Measurements from ENCODE around the gene ANOS1.
A peak's percentile ranks its signal among the peaks of the same experiment; 100 is the strongest.

ANOS1 gene

DNA sequence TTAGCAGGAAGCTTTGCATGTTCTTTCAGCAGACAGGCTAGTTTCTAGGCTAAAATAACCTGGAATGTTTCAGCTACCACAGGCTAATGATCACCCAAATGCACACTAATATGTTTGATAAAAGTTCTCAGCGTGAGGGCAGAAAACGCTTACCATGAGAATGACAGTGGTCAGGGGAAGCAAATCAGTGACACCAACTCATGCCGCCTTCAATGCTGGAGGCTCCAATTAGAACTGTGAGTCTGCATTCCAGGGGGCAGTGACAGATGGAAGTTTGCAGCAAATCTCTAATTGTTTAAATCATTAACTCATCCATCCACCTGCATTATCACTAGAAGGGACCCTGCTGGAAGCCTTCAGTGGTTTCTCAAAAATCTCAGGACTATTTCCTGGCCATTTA lies 43.2 kb downstream of the ANOS1 start:
- no peak for DNase-seq (ENCODE audit: low spot score)
- TF ChIP-seq, protein P1, sequence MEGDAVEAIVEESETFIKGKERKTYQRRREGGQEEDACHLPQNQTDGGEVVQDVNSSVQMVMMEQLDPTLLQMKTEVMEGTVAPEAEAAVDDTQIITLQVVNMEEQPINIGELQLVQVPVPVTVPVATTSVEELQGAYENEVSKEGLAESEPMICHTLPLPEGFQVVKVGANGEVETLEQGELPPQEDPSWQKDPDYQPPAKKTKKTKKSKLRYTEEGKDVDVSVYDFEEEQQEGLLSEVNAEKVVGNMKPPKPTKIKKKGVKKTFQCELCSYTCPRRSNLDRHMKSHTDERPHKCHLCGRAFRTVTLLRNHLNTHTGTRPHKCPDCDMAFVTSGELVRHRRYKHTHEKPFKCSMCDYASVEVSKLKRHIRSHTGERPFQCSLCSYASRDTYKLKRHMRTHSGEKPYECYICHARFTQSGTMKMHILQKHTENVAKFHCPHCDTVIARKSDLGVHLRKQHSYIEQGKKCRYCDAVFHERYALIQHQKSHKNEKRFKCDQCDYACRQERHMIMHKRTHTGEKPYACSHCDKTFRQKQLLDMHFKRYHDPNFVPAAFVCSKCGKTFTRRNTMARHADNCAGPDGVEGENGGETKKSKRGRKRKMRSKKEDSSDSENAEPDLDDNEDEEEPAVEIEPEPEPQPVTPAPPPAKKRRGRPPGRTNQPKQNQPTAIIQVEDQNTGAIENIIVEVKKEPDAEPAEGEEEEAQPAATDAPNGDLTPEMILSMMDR (IDR thresholded peaks at IDR 0.05) = no peak
- Histone ChIP-seq H3K27ac (no peak overlapping the region), H3K4me3 (no peak overlapping the region)

DNA sequence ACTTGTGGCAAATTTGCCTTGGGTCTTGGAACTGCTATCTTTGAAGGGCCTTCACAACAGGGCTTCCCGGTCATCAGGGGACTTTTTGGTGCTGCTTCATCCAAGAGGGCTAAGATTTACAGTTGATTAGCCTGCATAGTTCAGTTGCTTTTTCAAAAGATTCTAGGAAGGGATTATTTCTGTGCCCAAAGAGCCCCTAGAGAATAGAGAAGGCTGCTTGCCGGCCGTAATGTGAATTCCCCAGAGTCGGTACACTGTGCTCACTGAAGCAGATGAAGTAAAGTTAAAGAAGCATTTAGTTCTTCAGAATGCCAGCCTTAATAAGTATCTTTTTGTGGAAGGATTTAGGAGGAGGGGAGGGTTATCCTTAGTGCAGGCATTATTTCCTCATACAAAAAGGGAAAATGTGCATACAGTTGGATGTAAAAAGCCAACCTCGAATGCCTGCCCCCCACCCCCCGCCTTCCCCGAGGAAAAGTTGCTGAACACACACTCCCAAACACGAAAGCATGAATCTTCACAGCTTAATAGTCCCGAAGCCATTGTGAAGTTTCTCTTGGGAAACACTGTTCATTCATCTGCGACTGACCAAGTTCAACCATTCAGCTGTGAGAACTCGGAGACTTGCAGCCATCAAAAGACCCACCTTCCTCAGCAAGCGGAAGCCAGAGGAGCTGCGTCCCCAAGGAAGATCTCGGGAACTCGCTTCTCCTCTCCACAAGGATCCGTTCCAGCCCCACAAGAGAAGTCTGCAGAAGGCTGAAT lies 47.6 kb downstream of the ANOS1 start:
- TF ChIP-seq, protein P1 (IDR thresholded peaks at IDR 0.05) = no peak
- DNase-seq (ENCODE audit: low spot score) = no peak
- H3K4me3 ChIP-seq = no peak overlapping the region
- H3K27ac ChIP-seq = no peak overlapping the region

DNA sequence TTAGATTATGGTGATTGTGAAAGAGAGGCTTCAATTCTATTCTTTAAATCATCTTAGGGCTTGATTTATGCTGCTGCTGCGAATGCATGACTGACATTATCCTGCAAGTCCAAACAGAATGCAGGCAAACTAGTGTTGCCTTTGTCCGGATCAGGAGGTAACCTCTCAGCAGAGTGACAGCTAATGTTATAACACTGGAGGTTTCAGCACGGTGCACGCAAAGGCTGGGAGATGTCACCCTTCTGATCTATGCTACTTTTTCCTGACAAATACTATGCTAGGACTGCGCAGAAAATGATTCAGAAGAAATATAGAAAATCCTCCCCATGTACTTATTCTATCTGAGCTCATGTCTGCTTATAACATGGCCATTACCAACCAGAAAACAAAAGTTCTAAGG lies 48.2 kb downstream of the ANOS1 start:
- H3K4me3 ChIP-seq = no peak overlapping the region
- no peak overlapping the region for H3K27ac ChIP-seq
- DNase-seq (ENCODE audit: low spot score) = no peak
- TF ChIP-seq, protein P1 (IDR thresholded peaks at IDR 0.05) = no peak

DNA sequence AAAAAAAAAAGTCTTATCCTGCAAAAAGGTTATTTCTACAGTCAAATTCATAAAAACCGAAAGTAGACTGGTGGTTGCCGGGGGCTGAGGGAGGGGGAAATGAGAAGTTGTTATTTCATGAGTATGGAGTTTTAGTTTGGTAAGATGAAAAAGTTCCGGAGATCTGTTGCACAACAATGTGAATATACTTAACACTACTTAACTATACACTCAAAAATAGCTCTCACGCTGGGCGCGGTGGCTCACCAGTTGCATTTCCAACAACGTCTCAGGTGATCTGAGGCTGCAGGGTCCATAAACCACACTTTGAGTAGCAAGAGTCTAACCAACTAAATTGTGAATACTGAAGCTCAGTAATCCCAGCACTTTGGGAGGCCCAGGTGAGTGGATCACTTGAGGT lies 52.4 kb downstream of the ANOS1 start:
- H3K4me3 ChIP-seq = no peak overlapping the region
- DNase-seq (ENCODE audit: low spot score) = no peak
- TF ChIP-seq, protein P1 (IDR thresholded peaks at IDR 0.05) = no peak
- no peak overlapping the region for H3K27ac ChIP-seq

DNA sequence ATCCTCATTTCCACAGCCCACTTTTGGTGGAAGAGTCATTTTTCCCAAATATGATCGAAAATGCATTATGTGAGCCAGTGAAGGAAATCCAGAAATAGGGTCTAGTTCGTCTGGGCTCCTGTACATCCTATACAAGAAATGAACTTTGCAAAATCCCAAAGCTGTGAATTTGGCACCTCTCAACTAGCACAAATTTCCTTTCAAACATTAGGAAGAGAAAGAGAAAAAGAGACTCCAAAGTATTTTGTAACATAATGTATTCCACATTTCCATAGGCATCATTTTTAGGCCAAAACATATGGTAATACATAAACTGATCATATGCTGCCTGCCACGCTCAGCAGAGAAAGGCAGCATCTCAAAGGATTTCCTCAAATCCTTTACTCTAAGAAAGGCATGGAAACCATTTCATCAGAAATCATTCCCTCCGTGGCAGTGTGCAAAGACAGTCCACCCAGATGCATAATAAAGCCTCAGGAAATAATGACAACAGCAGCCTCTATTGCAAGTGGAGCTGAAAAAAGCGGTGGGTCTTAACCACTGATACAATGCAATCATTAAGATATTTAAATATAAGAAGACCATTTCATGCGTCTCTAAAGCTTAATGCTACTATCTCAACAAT lies 56.8 kb downstream of the ANOS1 start:
- no peak overlapping the region for H3K27ac ChIP-seq
- H3K4me3 ChIP-seq = no peak overlapping the region
- TF ChIP-seq, protein P1 (IDR thresholded peaks at IDR 0.05) = no peak
- DNase-seq (ENCODE audit: low spot score) = no peak

DNA sequence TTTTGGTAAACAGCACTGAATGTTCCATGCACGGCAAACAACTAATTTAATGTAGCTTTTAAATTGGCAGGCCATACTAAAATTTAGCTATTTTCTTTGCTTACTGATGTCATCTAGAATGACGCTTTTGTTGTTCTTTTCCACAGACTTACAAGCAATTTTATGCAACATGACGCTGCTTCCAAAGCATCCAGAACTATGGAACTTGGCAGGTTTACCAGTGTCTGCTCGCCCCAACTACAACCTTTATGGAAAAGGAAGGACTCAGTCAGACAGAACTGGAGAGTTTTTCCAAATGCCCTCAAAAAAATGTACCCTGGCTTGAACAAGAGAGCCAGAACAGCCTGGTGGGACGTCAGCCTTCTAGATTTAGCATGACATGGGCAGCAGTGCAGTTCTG lies 58.7 kb downstream of the ANOS1 start:
- H3K27ac ChIP-seq = peak overlapping the region; percentile 29 to 65
- TF ChIP-seq, protein P1 (IDR thresholded peaks at IDR 0.05) = no peak
- no peak overlapping the region for H3K4me3 ChIP-seq
- no peak for DNase-seq (ENCODE audit: low spot score)

DNA sequence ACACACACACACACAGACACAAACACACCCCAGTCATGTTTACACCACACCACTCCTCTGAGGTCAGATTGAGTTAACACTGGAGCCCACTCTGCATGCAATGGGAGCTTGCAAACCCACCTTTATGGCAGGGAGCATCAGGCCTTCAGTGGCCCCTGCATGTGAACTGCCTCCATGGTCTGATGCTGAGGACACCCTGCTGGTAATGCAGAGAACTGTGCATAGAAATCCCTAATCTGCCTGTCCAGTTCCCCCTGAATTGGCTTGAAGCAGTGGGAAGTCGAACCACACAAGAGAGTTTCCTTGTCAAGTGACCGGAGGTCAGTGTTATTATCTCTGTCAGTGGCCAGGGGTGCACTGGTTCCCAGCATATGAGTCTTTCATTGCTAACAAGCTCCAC lies 59.8 kb downstream of the ANOS1 start:
- TF ChIP-seq, protein P1 (IDR thresholded peaks at IDR 0.05) = no peak

More for the DNA sequence above, 59.8 kb downstream of the ANOS1 start:
- no peak for DNase-seq (ENCODE audit: low spot score)
- Histone ChIP-seq H3K27ac (peak overlapping the region in 1 of 2 donors; percentile 9), H3K4me3 (no peak overlapping the region)

Data from coronary artery (tissue), 2 donors.